Activated CD4-positive, CD25-positive, alpha-beta regulatory T cell (primary cell): Measurements from ENCODE around the gene MMP13.
"Not testable (repeated sequence)": the region's sequence is repeated elsewhere in the genome, so short reads cannot be mapped to it uniquely, and the experiment has no call there.

Source experiments
- DNase-seq, 4 experiments: peaks; one replicate each; lab custom pipeline; 2025; lab: John Stamatoyannopoulos, UW

MMP13 gene

GRCh38 chr11:102955624-102956023 lies at the start of gene MMP13:
MMP13 (minus strand) TSS chr11:102955732; CDS start chr11:102955705, 27 bp downstream.
- no peak for DNase-seq

DNA sequence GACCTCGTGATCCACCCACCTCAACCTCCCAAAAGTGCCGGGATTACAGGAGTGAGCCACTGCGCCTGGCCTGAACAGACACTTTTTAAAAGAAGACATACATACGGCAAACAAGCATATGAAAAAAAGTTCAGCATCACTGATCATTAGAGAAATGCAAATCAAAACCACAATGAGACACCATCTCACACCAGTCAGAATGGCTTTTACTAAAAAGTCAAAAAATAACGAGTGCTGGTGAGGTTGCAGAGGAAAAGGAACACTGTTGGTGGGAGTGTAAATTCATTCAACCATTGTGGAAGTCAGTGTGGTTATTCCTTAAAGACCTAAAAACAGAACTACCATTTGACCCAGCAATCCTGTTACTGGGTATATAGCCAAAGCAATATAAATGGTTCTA lies 48.7 kb upstream of the MMP13 start:
- DNase-seq, result not testable (repeated sequence)

- no peak for DNase-seq
Observed at GRCh38 chr11:102994105-102994504, 38.6 kb upstream of the MMP13 start.

DNA sequence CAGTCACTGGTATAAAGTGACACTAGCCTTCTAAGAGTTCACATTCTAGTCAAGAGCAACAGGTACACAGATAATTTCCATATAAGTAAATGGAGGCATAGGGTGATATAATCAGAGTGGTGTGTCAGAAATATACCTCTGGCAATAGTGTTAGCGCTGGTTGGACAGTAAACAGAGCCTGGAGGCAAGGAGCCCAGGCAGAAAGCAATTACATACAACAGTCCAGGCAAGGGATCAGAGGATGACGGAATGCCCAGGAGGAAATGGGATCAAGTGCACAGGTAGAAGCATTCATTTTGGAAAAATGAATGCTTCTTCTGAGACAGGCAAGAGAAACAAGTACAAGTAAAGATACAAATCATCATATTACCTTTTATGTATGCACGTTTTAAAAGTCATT lies 36.2 kb upstream of the MMP13 start:
- no peak for DNase-seq

GRCh38 chr11:102990145-102990544 lies 34.6 kb upstream of the MMP13 start:
- no peak for DNase-seq

GRCh38 chr11:102989379-102990047 lies 34.0 kb upstream of the MMP13 start:
- DNase-seq, result no peak

- DNase-seq, result no peak
Observed at GRCh38 chr11:102986815-102987214, 31.3 kb upstream of the MMP13 start.

GRCh38 chr11:102985850-102986249 lies 30.3 kb upstream of the MMP13 start:
- DNase-seq, result no peak

DNA sequence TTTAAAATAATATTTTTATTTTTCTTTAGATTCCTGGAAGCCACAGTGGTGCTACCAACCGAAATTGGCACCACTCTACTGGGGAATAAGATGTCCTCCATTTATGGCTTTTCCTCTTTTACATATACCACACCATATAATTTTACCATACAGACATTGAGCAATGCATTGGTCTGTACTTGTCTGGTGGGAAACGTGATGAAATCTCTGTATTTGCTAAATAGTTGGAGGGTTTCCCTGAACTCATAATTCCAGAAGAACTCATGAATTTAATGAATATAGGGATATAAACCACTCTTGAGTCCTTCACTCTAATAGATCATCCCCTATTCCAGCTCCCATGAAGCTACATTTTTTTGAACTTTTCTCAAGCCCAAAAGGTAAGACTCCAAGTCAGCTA lies 28.0 kb upstream of the MMP13 start:
- DNase-seq, result no peak

GRCh38 chr11:102981324-102981910 lies 25.9 kb upstream of the MMP13 start:
- DNase-seq, result no peak

GRCh38 chr11:102974552-102975280 lies 19.2 kb upstream of the MMP13 start:
- no peak for DNase-seq

DNA sequence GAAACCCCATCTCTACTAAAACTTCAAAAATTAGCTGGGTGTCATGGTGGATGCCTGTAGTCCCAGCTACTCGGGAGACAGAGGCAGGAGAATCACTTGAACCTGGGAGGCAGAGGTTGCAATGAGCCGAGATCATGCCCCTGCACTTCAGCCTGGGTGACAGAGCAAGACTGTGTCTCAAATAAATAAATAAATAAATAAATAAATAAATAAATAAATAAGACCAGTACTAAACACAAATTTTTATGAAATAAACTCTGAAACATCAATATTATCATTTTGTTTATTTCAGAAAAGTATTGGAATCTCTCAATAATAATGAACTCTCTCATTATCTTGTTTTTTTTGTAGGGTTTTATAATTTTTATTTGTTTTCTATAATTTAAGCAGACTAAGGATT lies 18.2 kb upstream of the MMP13 start:
- not testable (repeated sequence) for DNase-seq

GRCh38 chr11:102972853-102973252 lies 17.3 kb upstream of the MMP13 start:
- DNase-seq, result no peak

DNA sequence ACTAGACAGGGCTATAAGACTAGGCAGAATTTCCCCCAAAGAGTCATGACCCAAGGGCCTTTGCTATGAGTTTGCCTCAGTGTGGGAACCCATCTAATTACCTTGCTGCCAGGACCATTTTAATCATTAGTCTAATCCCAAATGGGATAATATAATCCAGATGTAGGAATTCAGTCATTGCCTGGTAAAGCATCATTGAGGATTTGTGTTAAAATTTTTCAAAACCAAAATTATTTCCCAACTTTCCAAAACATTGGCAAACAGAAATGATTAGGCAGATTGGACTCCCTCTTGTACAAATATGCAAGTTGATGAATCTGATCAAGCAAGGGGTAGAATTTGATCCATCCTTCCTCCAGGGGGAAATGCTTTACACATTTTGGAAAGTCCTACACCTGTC lies 16.2 kb upstream of the MMP13 start:
- DNase-seq, result no peak

DNA sequence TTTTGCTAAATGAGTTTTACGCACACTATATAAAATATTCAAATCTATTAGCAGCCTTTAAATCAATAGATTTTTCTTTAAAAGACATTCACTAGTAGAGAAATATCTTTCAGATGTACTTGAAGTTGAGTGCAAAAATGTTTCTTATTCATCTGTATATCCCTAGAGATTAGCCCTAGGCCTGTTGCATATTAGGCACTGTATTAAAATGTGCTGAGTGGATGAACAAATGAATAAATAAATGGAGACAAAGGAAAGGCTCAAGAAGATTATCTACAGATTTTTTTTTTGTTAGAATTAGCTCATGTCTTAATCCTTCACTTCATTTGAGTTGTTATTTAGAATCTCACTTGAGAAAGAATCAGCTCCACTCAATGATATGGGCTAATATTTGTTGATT lies 12.0 kb upstream of the MMP13 start:
- no peak for DNase-seq

GRCh38 chr11:102966011-102966410 lies 10.5 kb upstream of the MMP13 start:
- no peak for DNase-seq

- no peak for DNase-seq
Observed at GRCh38 chr11:102964867-102965266, 9.3 kb upstream of the MMP13 start.

DNA sequence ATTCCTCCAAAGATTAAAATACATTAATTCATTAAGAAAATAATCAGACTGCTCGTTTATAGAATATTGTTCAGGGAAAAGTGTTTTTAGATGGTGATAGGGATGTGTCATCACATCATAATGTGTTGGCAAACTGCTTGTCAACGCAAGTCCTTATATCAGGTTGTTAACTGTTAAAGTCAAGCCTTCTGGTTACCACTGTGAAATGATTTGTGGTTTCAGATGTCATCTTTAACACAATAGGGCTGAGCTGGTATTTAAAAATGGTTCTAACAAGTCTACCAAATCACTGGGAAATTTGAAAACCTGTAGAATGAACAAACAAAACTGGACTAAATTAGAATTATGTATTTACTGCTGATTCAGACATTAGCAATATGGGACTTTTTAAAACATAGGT lies 2.4 kb upstream of the MMP13 start:
- DNase-seq, result no peak

GRCh38 chr11:102950622-102951081 lies 4.9 kb downstream of the MMP13 start:
- DNase-seq, result no peak

- no peak for DNase-seq
Observed at GRCh38 chr11:102946237-102946636, 9.3 kb downstream of the MMP13 start.

- DNase-seq, result no peak
Observed at GRCh38 chr11:102940714-102941588, 14.6 kb downstream of the MMP13 start.

- DNase-seq, result no peak
Observed at GRCh38 chr11:102936864-102937509, 18.5 kb downstream of the MMP13 start.
